Activated T-helper 1 cell treated with anti-CD3 and anti-CD28 coated beads, Interleukin-2, amount 50 U/mL, for 16 hours (primary cell): ENCODE measurements around the gene PPP1R1B.

Experiments
- DNase-seq, 2 donors: peaks; one replicate each; pipeline ENCODE4 v3.0.0-alpha.2; 2020; ENCODE audit warnings: low read depth in 1 of 2, low spot score in 1 of 2

PPP1R1B gene

GRCh38 chr17:39600288-39600996, 26.3 kb upstream of the PPP1R1B start:
- DNase-seq = no peak

GRCh38 chr17:39600997-39601597, 25.7 kb upstream of the PPP1R1B start:
- DNase-seq = no peak

GRCh38 chr17:39601758-39602532, 24.8 kb upstream of the PPP1R1B start:
- no peak for DNase-seq

- no peak for DNase-seq
Measured at GRCh38 chr17:39602533-39603303, 24.0 kb upstream of the PPP1R1B start.

GRCh38 chr17:39603304-39604016, 23.3 kb upstream of the PPP1R1B start:
- DNase-seq = no peak

GRCh38 chr17:39604911-39605491, 21.8 kb upstream of the PPP1R1B start:
- no peak for DNase-seq

- DNase-seq = no peak
Measured at GRCh38 chr17:39605492-39606433, 21.0 kb upstream of the PPP1R1B start.

GRCh38 chr17:39606434-39607056, 20.2 kb upstream of the PPP1R1B start:
- DNase-seq = no peak

- DNase-seq = no peak
Measured at GRCh38 chr17:39607057-39607850, 19.5 kb upstream of the PPP1R1B start.

GRCh38 chr17:39607851-39608130, 19.0 kb upstream of the PPP1R1B start, which contains the start of gene NEUROD2:
Gene NEUROD2, minus strand, starts transcription at chr17:39607920. Its CDS starts 1,321 bp downstream, at chr17:39606599.
- no peak for DNase-seq

- DNase-seq = no peak
Measured at GRCh38 chr17:39608142-39608981, 18.4 kb upstream of the PPP1R1B start.

GRCh38 chr17:39609416-39610025, 17.2 kb upstream of the PPP1R1B start:
- no peak for DNase-seq

GRCh38 chr17:39611401-39612112, 15.2 kb upstream of the PPP1R1B start:
- no peak for DNase-seq

- no peak for DNase-seq
Measured at GRCh38 chr17:39612291-39612894, 14.4 kb upstream of the PPP1R1B start.

- DNase-seq = no peak
Measured at GRCh38 chr17:39612935-39613464, 13.8 kb upstream of the PPP1R1B start.
